Prostate gland (tissue), 2 donors: ENCODE results near the gene TTBK2.

ENCODE experiments used
- POLR2A ChIP-seq: fragments of 450-650 bp; IDR thresholded peaks from one replicate; pipeline ENCODE4 v1.6.1; 2016; ENCODE audit warnings: antibody characterized with exemption, mild to moderate bottlenecking
- TF ChIP-seq, protein P1 (sequence below), 4 experiments: fragments of 200-600 bp in 2 of 4; fragments of 450-650 bp in 2 of 4; sonication (generic) in 2 of 4; IDR thresholded peaks; 1 replicate in 3 of 4; 2 replicates in 1 of 4; pipeline ENCODE4 v1.5.1; 2016 to 2019; ENCODE audit warnings: antibody characterized with exemption in 4 of 4, mild to moderate bottlenecking in 2 of 4, moderate library complexity in 2 of 4

DNA sequence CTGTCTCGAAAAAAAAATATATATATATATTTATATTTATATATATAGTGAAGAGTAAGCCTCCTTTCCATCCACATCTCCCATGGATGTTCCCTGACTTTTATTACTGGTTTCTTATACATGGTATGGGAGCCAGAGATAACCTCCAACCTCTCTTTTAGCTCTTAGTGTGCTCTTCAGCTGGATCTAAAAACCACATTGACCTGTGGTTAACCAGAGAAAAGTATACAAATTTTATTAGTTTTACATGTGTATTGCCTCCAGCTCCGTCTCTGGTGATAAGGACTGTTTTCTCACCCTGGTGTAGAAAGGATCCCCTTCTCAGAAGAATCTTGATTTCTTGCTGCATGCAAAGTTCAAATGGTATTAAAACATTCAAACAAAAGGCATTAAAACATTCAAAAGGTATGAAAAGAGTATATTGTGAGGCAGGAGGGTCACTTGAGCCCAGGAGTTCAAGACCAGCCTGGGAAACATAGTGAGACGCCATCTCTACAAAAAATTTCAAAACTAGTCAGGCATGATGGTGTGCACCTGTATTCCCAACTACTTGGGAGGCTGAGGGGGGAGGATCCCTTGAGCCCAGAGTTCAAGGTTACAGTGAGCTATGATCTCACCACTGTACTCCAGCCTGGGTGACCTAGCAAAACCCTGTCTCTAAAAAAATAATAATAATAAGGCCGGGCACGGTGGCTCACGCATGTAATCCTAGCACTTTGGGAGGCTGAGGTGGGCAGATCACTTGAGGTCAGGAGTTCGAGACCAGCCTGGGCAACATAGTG lies 13.5 kb upstream of the TTBK2 start:
- TF ChIP-seq, protein P1, sequence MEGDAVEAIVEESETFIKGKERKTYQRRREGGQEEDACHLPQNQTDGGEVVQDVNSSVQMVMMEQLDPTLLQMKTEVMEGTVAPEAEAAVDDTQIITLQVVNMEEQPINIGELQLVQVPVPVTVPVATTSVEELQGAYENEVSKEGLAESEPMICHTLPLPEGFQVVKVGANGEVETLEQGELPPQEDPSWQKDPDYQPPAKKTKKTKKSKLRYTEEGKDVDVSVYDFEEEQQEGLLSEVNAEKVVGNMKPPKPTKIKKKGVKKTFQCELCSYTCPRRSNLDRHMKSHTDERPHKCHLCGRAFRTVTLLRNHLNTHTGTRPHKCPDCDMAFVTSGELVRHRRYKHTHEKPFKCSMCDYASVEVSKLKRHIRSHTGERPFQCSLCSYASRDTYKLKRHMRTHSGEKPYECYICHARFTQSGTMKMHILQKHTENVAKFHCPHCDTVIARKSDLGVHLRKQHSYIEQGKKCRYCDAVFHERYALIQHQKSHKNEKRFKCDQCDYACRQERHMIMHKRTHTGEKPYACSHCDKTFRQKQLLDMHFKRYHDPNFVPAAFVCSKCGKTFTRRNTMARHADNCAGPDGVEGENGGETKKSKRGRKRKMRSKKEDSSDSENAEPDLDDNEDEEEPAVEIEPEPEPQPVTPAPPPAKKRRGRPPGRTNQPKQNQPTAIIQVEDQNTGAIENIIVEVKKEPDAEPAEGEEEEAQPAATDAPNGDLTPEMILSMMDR (IDR thresholded peaks at IDR 0.05) = no peak
- no peak for TF ChIP-seq POLR2A
